ENCODE results near the gene VAC14.

The VAC14 gene

GRCh38 chr16:70689035-70689969 is 111.7 kb downstream of the VAC14 start:
- DNase-seq: no peak

DNA sequence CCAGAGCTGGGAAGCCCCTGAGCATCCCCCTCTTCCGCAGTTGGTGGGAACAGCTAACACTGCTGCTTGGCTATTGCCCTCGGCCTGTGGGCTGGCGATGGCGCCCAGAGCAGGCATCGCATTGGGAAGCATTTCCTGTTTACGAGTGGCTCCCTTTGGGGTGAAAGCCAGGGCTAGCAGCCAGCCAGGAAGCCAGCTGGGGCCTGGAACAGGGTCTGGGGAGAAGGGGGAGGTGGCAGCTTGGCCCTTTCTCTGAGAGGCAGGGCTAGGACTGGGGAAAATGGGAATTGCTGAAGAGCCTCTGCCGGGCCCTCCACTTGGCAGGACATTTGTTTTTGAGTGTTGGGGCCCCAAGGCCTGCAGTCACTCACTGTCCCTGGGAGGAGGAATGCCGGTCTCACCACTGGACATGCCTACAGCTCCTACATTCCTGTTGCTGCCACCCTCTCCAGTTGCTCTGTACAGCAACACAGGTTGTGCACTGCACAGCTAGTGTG is 112.7 kb downstream of the VAC14 start:
- DNase-seq: no peak

GRCh38 chr16:70687671-70688245 is 113.2 kb downstream of the VAC14 start:
- no peak for DNase-seq

- DNase-seq: no peak
Measured at GRCh38 chr16:70687102-70687511, 113.9 kb downstream of the VAC14 start.

DNA sequence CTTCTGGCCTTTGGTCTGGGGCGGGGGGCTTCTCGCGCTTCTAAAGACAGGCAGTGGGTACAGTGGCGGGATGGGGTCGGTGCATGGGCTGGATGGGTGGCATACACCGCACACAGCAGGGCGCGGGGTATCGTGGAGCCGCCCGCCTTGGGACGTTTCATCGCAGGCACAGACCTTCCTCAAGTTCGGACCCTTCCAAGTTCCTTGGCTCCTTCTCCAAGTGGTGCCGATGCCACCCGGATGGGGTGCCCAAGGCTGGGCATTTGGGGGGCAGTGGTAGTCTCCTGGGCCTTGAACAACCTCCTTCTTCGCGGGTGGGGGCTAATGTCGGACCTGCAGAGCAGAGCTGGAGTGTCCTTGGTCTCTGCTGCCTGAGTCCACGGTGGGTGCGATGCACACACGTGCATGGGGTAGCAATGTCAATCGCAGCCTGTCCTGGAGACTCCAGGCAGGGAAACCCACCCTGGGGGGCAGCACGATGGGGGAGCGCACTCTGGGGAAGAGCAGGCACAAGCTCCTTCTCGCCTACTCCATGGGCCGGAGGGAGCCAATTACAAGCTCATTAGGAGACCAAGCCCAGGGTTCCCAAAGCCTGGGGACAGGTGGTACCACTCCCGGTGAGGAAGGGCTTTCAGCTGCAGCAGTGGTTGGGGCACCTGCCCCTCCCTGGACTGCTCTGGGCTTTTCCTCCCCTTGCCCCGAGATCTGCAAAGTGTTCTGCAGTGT is 114.4 kb downstream of the VAC14 start:
- DNase-seq: no peak

- peak; percentile 34 for DNase-seq
Measured at GRCh38 chr16:70685938-70686375, 115.0 kb downstream of the VAC14 start, which contains the start of gene MTSS2. Gene MTSS2, minus strand, starts transcription at chr16:70686053. Its CDS starts 262 bp downstream, at chr16:70685791.

GRCh38 chr16:70685061-70685937 is 115.7 kb downstream of the VAC14 start:
- DNase-seq: no peak

DNA sequence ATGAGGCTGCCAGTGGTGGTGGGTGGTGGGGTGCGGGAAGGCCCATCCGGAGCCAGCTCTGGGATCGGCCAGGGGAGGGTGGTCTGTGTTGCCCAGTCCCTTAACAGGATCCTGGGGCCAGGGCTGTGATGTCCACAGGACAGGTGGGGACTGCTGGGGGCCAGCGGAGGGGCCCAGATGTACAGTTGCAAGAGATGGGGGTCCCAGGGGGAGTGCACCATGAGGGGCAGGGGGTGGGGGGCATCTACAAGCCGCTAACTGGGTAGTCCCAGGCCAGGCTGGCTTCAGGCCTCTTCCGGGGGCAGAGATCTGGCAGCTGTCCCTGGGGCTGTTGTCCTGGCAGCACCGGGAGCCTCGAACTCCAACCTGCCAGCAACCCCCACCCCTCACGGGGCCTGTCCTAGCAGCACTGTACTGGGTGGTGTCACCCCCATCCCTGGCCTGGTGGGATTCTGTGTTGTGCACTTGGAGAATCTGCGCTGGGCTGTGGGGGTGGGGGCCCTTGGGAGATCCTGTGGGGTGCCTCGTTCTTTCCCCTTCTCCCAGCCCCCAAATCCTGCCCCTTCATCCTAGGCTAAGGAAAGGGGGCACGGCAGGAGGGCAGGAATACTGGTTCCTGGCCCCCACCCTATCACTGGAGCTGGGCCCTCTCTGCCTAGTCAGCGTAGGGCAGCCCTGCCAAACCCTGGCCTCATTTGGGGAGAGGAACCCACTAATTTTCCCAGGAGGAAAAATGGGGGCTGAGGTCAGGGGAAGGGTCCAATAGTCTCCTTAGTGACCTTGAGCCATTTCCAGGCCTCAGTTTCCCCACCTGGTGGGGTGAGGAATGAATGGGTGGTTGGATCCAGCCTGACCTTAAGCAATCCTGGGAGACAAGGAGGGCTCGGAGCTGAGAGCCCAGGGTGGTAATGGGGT is 116.6 kb downstream of the VAC14 start:
- DNase-seq: no peak

DNA sequence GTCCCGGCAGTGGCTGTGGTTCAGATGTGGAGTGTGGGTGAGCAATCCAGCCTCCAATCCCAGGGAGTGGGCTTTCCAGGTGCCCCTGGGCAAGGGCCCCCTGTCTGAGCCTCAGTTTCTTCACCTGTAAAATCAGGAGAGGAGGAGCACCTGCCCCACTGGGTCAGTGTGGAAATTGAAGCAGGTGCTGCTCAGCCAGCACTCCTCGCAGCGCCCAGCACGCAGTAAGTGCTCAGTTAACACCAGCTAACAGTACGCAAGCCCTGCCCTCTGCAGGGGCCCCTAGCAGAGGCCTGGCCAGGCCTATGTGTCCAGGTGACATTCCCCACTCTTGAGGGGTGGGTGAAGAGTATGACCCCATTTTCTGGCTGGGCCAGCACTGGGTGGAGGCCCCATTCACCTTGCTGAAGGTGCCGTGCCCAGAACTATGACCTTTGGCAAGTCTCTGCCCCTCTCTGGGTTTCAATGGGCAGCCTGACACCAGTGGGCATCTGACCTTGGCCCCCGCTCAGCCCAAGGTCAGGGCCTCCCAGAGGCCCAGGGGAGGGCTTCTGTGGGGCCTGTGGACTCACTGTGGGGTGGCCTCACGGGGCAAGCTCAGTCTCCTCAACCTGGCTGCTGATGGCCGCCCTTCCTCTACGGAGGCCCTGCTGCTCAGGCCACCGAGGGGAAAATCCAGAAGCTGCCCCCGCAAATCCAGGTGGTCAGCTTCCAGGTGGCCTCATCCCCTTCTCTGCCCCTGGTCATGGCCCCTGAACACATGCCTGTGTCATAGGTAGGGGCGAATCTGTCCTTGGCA is 117.6 kb downstream of the VAC14 start:
- DNase-seq: no peak

DNA sequence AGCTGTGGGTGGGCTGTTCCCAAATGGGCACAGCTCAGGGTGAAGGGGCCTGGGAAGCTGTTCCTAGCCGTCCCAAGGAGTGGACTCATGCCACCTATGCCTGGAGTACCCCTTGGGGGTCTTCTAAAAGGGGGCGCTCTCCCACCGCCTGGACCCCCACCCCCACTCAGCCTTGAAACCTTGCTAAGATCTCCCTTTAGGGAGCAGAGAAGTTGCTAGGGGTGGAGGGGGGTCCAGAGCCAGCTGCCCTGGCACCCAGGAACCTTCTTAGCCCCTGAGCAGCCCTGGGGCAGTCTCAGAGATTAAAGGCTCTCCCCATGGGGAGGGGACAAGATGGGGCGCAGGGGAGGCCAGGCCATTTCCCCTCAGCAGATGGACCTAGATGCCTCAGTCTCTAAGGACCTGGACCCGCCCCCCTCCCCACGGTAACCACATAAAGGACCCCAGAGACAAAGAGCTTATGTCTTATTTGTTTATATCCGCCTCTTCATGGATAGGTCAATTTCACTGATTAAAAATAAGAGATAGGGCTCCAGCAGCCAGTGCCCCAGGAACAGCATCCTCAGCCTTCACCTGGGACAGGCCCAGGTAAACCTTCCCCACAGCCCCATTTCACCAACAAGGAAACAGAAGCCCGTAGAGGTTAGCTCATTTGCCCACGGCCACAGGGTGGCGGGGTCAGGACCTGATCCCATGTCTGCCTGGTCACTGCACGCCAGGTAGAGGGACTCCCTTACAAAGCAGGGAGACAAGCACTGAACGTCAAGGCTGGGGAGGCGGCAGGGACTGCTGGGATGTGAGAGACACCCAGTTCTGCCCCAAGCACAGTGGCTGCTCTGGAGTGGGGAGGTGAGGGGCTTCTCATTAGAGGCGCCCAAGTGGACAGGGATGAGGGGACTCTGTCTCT is 118.5 kb downstream of the VAC14 start:
- no peak for DNase-seq

DNA sequence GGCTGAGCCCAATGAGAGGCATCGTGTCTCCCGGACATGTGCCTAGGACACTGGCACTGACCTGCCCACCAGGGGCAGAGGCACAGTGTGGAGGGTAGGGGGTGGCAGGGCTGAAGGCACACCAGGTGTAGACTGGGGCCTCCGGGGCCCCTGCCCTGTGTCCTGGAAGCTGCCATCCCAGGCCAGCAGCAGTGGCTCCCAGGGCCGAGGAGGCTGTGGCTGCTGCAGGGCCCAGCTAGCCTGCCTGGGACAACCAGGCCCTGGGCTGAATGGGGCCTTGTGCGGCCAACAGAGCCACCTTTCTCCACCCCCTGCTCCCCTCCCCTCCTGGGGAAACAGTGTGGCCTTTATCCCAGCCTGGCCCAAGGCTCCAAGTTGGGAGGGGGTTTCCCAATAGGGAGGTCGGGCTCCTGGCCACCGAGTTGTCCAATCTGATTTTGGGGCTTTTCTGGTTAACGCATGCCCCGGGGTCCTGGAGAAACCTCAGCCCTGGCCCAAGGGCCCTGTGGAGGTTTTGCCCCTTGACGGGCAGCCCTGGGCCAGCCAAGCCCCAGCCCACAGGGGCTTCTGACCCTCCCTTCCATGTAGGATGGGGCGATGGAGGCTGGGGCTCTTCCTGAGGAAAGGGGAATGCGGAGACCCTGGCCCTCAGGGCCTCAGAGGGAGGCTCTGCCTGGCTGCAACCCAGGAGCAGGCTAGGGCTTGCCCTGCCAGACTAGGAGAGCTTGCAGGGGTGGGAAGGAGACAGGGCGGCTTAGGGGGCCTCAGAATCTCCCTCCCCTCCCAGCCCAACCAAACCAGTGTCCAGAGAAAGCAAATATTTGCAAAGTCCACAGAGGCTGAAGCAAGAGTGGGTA is 119.3 kb downstream of the VAC14 start:
- no peak for DNase-seq

GRCh38 chr16:70680495-70681381 is 120.2 kb downstream of the VAC14 start:
- no peak for DNase-seq

- no peak for DNase-seq
Measured at GRCh38 chr16:70679671-70680494, 121.1 kb downstream of the VAC14 start.

DNA sequence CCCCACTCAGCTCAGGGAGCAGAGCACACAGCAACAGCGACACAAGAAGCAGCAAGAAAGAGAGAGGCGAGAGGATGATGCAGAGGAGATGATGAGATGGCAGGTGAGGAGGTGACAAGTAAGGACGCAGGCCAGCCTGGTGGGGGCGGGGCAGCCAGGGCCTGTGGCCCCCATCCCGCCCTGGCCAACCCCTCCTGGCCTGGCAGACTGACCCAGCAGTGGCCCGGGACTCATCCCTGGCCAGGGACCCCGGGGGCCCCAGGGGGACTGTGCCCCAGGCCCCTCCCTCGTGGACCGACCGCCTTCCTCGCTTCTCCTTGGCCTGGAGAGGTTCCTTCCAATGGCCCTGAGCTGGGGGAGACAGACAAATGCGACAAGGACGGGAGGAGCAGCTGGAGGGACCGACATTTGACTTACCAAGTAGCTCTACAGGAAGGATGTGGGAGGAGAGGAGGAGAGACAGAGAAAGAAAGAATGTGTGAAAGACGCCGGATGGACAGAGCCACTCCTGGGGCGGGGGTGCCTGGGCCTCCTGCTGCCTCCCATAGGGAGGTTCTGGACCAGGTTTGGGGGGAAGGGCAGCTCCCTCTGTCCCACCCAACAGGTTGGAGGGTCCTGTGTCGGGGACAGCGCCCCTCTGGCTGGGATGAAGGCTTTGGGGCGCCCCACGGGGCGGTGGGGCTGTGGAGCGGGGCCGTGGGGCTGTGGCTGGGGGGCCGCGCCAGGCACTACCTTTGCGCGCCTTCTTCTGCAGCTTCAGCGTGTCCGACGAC is 121.9 kb downstream of the VAC14 start:
- no peak for DNase-seq
